K562 (cell line): ENCODE measurements around the gene FRYL. TPM values are rescaled to one million over a fixed set of nuclear protein-coding genes. Genes with fewer than 3 reads are reported as not detected.

Experiments
- CEBPB ChIP-seq: fragments of 450-650 bp; IDR thresholded peaks from 2 replicates; pipeline ENCODE4 v1.6.1; 2016; ENCODE audit warnings: missing genetic modification characterization, missing compliant biosample characterization
- CHD2 ChIP-seq: IDR thresholded peaks from 2 replicates; pipeline ENCODE4 v1.6.1; 2011; ENCODE audit warnings: low read depth, low read length
- CHD7 ChIP-seq: fragments of 200-600 bp; sonication (generic); IDR thresholded peaks from one replicate; pipeline ENCODE4 v1.6.1; 2012; ENCODE audit warnings: mild to moderate bottlenecking, low read depth, low read length, inconsistent platforms
- DEAF1 ChIP-seq: fragments of 450-650 bp; formaldehyde crosslinking; IDR thresholded peaks from 2 replicates; pipeline ENCODE4 v1.4.0; 2020; ENCODE audit warnings: mild to moderate bottlenecking, moderate library complexity
- HLTF ChIP-seq: fragments of 450-650 bp; IDR thresholded peaks from 2 replicates; pipeline ENCODE4 v1.6.1; 2016
- MEIS2 ChIP-seq: fragments of 450-650 bp; IDR thresholded peaks from 2 replicates; pipeline ENCODE4 v1.6.1; 2014; ENCODE audit warnings: mild to moderate bottlenecking; ENCODE audit not compliant: partially characterized antibody
- NCOA1 ChIP-seq: fragments of 450-650 bp; IDR thresholded peaks from 2 replicates; pipeline ENCODE4 v1.6.1; 2016; ENCODE audit warnings: low read depth
- NFE2 ChIP-seq: IDR thresholded peaks from 2 replicates; pipeline ENCODE4 v1.6.1; 2014; ENCODE audit warnings: antibody characterized with exemption, low read depth
- TOE1 ChIP-seq, 2 experiments: fragments of 450-650 bp in 1 of 2; sonication (generic) in 1 of 2; formaldehyde crosslinking in 1 of 2; IDR thresholded peaks; 2 replicates each; pipeline versions ENCODE4 v1.7.1 to v1.8.0; 2016 to 2022; ENCODE audit warnings: borderline replicate concordance in 2 of 2, mild to moderate bottlenecking in 2 of 2, antibody characterized with exemption in 1 of 2, inconsistent platforms in 1 of 2, low read depth in 1 of 2, missing genetic modification reagents in 1 of 2, moderate library complexity in 1 of 2
- ZNF12 ChIP-seq: sonication (generic); formaldehyde crosslinking; IDR thresholded peaks from 2 replicates; pipeline ENCODE4 v1.4.0; 2020; ENCODE audit warnings: mild to moderate bottlenecking, missing genetic modification reagents
- ZNF197 ChIP-seq: fragments of 200-800 bp; sonication (Bioruptor generic); IDR thresholded peaks from 2 replicates; pipeline ENCODE4 v1.6.1; 2016; ENCODE audit warnings: low read depth, missing genetic modification characterization, missing compliant biosample characterization
- ZNF253 ChIP-seq: fragments of 250-450 bp; sonication (Bioruptor Pico); conservative IDR thresholded peaks from 2 replicates; pipeline ENCODE4 v1.6.1; 2021; ENCODE audit warnings: mild to moderate bottlenecking
- ZNF398 ChIP-seq: fragments of 250-450 bp; sonication (Bioruptor Pico); IDR thresholded peaks from 2 replicates; pipeline ENCODE4 v1.8.0; 2021; ENCODE audit warnings: moderate library complexity, mild to moderate bottlenecking, inconsistent platforms
- polyA plus RNA-seq, 8 experiments: library from polyadenylated mRNA; depleted of rRNA in 4 of 8; stranded (reverse) in 5 of 8; unstranded in 3 of 8; fragments of >200 nt; fragmentation: Nextera tagmentation in 2 of 8; fragmentation: Illumina TruSeq in 1 of 8; extraction: Ambion mirVana in 2 of 8; extraction: Trizol in 1 of 8; gene quantifications; 2 replicates each; pipeline versions ENCODE4 v1.2.1 to v1.2.3, GENCODE V29; 2011 to 2014; ENCODE audit warnings: inconsistent platforms in 1 of 8, missing spikeins in 1 of 8
- total RNA-seq, 7 experiments: library from RNA; depleted of rRNA in 6 of 7; stranded (reverse); fragments of >200 nt in 6 of 7; fragmentation: Illumina TruSeq in 2 of 7; extraction: Trizol in 2 of 7; gene quantifications; 2 replicates each; pipeline versions ENCODE4 v1.2.1 to v1.2.3, GENCODE V29; 2011 to 2021; ENCODE audit warnings: low replicate concordance in 1 of 7

The FRYL gene
- total and polyA plus RNA-seq, 9 of the 15 experiments (the other 6 are each of a cell fraction or from before 2014, with no cell fraction given): 7.2 to 34.9 (median 15.9) TPM

GRCh38 chr4:48739560-48740019, 40.5 kb downstream of the FRYL start (continued):
- TF ChIP-seq ZNF398 (CRISPR knock-in tag) (no peak), NCOA1 (peak; percentile 37; the same call in 1 of the 2 replicates), DEAF1 (CRISPR knock-in tag) (no peak), HLTF (0 out of 2 replicates have a peak, but pooled peaks have one; percentile 37), MEIS2 (peak; percentile 26), CHD2 (no peak), ZNF253 (CRISPR knock-in tag) (no peak), TOE1 (IDR thresholded peaks at IDR 0.05; ENCODE audit: borderline replicate concordance) (no peak), TOE1 (CRISPR knock-in tag; IDR thresholded peaks at IDR 0.05; ENCODE audit: borderline replicate concordance, low read depth) (no peak), CHD7 (no peak), ZNF197 (CRISPR knock-in tag) (no peak), ZNF12 (CRISPR knock-in tag) (no peak), NFE2 (no peak), CEBPB (tag) (peak; percentile 91)
